ENCODE measurements around the gene STEAP3. TPM values are rescaled to one million over a fixed set of nuclear protein-coding genes. Genes with fewer than 3 reads are reported as not detected.

The STEAP3 gene
- total RNA-seq, 4 donors from 2014 or later = 10.1 to 21.7 (median 10.6) TPM

DNA sequence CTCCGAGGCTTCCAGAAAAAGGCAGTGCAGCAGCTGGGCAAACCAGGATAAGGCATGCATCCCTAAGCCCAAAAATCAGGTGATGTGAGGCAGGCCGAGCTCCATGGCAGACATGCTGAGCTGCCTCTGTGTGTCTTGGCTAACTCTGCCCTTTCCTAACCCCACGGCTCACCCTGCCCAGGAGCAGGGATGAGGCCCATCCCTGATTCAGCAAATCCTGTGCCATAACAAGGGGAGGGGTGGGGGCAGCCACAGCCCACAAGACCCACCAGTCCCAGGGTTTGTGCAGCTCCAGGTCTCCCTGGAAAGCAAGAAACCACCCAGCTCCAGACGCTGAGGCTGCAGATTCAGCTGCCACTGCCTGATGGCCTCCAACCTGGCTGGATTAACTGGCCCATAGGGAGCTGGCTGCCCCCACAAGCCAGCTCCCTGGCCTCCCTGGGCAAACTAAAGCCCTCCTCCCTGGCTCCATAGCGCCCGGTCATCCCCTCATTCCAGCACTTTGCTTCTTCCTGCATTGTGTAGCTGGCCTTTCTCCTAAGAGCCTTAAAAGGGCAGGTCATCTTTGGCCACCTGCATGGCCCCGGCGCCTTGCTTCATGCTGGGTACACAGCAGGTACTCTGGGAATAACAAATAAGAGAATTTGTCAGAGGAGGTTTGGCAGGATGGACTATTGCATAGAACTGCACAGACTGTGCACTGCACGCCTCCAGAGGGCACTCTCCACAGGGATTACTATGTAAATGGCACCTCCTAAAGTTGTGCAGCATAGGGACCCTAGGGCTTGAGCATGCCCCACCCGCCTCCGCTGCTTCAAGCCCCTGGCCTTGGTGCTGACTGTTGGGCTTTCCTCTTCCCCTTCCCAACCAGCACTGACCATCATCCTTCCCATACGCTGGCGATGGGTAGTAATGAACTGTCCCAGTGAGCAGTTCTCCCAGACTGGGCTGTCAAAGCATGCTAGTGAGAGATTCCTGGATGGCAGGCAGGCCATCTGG, 10.7 kb downstream of the STEAP3 start:
- DNase-seq = peak in 1 of 2 donors; percentile 67
- Histone ChIP-seq H3K9me3 (no peaks in the 10 kb centered on the region), H3K27me3 (no peaks in the 10 kb centered on the region), H3K4me3 (no peak overlapping the region), H3K27ac (peak overlapping the region; percentile 84 to 87 (median 85)), H3K4me1 (peaks cover 78 to 80% of the 10 kb centered on the region in 2 donors), H3K36me3 (no peaks in the 10 kb centered on the region)
- in situ Hi-C loops (cut with MboI; ENCODE audit: low sequenced_read_pairs in 4 of 4) = no loop called here
- intact Hi-C loops (cut with DNase I; ENCODE audit: low total_unique reads) = loop anchor here (5.0 to 10.0 kb wide), 2 partner anchors 133 to 250 kb away; partner anchors contain the start of genes C2orf76 and DBI
- TF ChIP-seq, protein P1, sequence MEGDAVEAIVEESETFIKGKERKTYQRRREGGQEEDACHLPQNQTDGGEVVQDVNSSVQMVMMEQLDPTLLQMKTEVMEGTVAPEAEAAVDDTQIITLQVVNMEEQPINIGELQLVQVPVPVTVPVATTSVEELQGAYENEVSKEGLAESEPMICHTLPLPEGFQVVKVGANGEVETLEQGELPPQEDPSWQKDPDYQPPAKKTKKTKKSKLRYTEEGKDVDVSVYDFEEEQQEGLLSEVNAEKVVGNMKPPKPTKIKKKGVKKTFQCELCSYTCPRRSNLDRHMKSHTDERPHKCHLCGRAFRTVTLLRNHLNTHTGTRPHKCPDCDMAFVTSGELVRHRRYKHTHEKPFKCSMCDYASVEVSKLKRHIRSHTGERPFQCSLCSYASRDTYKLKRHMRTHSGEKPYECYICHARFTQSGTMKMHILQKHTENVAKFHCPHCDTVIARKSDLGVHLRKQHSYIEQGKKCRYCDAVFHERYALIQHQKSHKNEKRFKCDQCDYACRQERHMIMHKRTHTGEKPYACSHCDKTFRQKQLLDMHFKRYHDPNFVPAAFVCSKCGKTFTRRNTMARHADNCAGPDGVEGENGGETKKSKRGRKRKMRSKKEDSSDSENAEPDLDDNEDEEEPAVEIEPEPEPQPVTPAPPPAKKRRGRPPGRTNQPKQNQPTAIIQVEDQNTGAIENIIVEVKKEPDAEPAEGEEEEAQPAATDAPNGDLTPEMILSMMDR (IDR thresholded peaks at IDR 0.05 in 4 of 5, conservative IDR thresholded peaks at IDR 0.05 in 1 of 5) = peak in 2 of 5 experiments; percentile 9 to 41
- TF ChIP-seq POLR2A (IDR thresholded peaks at IDR 0.05) = no peak
- peak; percentile 39 to 71 for ATAC-seq

DNA sequence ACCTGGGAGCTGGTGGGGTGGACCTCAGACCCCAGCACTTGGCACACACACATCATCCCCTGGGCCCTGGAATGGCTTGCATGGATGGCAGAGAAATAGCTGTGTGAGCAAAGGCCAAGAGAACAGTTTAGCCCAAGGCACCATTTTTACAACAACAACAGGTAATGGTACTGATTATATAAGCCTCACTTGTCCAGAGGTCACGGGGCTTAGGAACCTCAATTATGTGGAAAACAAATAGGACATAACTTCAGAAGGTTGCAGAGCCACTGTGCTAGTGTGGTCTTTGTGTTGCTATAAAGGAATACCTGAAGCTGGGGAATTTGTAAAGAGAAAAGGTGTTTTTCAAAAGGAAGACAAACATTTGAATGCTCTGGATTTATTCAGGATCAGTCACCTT, 13.2 kb downstream of the STEAP3 start:
- intact Hi-C loops (cut with DNase I; ENCODE audit: low total_unique reads) = loop anchor here (10.0 kb wide), 1 partner anchor 248 kb away; no protein-coding TSS in a partner anchor
- Histone ChIP-seq H3K27ac (peak overlapping the region; percentile 84 to 87 (median 85)), H3K36me3 (no peaks in the 10 kb centered on the region), H3K27me3 (no peaks in the 10 kb centered on the region), H3K4me3 (no peak overlapping the region), H3K9me3 (no peaks in the 10 kb centered on the region), H3K4me1 (peaks cover 82 to 84% of the 10 kb centered on the region in 2 donors)
- TF ChIP-seq POLR2A (IDR thresholded peaks at IDR 0.05) = no peak
- TF ChIP-seq, protein P1 (IDR thresholded peaks at IDR 0.05 in 4 of 5, conservative IDR thresholded peaks at IDR 0.05 in 1 of 5) = no peak
- no peak for DNase-seq
- in situ Hi-C loops (cut with MboI; ENCODE audit: low sequenced_read_pairs in 4 of 4) = no loop called here
- no peak for ATAC-seq

DNA sequence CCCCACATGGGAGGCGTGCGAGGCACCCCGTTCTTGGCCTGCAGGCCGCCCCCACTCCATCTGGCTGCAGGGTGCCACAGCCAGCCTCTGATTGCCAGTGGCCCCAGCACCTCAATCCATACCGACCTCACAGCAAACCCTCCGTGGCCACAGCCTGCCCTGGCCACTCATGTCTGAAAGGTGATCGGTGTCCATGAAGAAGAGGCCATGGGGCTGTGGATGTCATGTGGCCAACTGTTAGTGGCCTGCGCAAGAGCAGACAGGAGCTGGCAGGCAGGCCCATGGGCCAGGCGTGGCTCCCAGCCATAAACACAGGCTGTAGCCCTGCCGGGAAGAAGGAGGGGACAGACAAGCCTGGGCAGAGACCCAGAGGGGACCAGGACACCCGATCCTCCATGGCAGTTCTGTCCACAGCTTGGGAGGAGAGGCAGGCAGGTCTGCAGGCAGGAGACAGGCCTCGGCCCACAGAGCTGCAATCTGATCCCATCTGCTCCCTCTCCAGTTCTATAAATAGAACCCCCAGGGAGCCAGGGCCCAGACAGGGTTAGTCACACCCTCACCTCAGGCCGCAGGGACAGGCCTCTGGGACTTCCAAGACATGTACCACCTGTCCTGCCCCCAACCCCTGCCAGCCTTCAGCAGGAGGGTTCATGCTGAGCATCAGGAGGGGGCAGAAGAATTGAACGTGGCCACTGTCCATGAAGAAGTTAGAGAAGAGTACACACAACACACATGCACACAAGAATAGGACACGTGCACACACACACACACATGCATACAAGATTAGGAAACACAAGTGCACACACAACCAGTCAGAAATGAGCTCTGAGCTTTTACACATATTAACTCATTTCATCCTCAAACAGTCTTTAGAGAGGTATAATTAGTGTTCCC, 16.9 kb downstream of the STEAP3 start:
- intact Hi-C loops (cut with DNase I; ENCODE audit: low total_unique reads) (loop anchor here (1.0 to 5.0 kb wide), 4 partner anchors 16 to 398 kb away; no protein-coding TSS in a partner anchor), in situ Hi-C loops (cut with MboI; ENCODE audit: low sequenced_read_pairs in 4 of 4) (no loop called here)
- TF ChIP-seq POLR2A (IDR thresholded peaks at IDR 0.05) = peak in 1 of 2 donors; percentile 45
- TF ChIP-seq, protein P1 (IDR thresholded peaks at IDR 0.05 in 4 of 5, conservative IDR thresholded peaks at IDR 0.05 in 1 of 5) = no peak
- peaks cover 0 to 3% of the 10 kb centered on the region in 2 donors for H3K36me3 ChIP-seq
- ATAC-seq (peak; percentile 91), DNase-seq (peak; percentile 96 to 99)
- H3K27ac ChIP-seq = peak overlapping the region; percentile 86 to 95 (median 94)
- peak overlapping the region in 1 of 4 donors; percentile 29 for H3K4me3 ChIP-seq
- no peaks in the 10 kb centered on the region for H3K9me3 ChIP-seq
- no peaks in the 10 kb centered on the region for H3K27me3 ChIP-seq
- H3K4me1 ChIP-seq = peaks cover 66 to 68% of the 10 kb centered on the region in 2 donors

DNA sequence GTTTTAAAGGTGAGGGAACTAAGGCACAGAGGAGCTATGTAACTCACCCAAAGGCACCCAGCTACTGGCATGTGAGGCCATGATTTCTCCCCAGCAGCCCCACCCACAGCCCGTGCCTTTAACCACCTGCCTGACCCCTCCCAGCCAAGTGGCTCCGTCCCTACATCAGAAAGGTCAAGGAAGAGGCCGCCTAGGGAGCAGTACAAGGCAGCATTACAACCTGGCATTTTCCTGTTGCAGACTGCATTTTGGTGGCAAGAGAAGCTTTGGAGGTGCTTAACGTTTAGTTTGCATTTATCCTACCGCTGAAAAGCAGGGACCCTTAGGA, 17.5 kb downstream of the STEAP3 start:
- peak overlapping the region; percentile 86 to 95 (median 94) for H3K27ac ChIP-seq
- peak; percentile 38 to 76 for DNase-seq
- no peaks in the 10 kb centered on the region for H3K27me3 ChIP-seq
- H3K9me3 ChIP-seq = no peaks in the 10 kb centered on the region
- ATAC-seq = peak; percentile 16 to 24
- no peak overlapping the region for H3K4me3 ChIP-seq
- peaks cover 60 to 64% of the 10 kb centered on the region in 2 donors for H3K4me1 ChIP-seq
- intact Hi-C loops (cut with DNase I; ENCODE audit: low total_unique reads) = loop anchor here (2.0 to 5.0 kb wide), 3 partner anchors 16 to 399 kb away; no protein-coding TSS in a partner anchor
- peaks cover 0 to 9% of the 10 kb centered on the region in 2 donors for H3K36me3 ChIP-seq
- TF ChIP-seq, protein P1 (IDR thresholded peaks at IDR 0.05 in 4 of 5, conservative IDR thresholded peaks at IDR 0.05 in 1 of 5) = no peak
- no peak for TF ChIP-seq POLR2A (IDR thresholded peaks at IDR 0.05)
- in situ Hi-C loops (cut with MboI; ENCODE audit: low sequenced_read_pairs in 4 of 4) = no loop called here
